GM12891 (cell line): Measurements from ENCODE around the gene DCDC1.

ENCODE experiments used
- DNase-seq: peaks from one replicate; pipeline ENCODE4 v3.0.0; 2011; ENCODE audit warnings: low spot score; ENCODE audit not compliant: insufficient read length
- FAIRE-seq: peaks from 2 replicates; lab custom pipeline; 2011; peaks lifted over from hg19 to GRCh38; lab: Jason Lieb, UNC
- PAX5 ChIP-seq: IDR thresholded peaks from 2 replicates; pipeline ENCODE4 v1.6.1; 2011; ENCODE audit warnings: low read length, moderate library complexity, mild to moderate bottlenecking; ENCODE audit not compliant: insufficient read depth, severe bottlenecking
- POLR2A ChIP-seq: IDR thresholded peaks from 2 replicates; pipeline ENCODE4 v1.6.1; 2011; ENCODE audit warnings: low read depth, low read length, control low read depth
- POLR2AphosphoS5 ChIP-seq: IDR thresholded peaks from 2 replicates; pipeline ENCODE4 v1.6.1; 2011; ENCODE audit warnings: low read depth, low read length, control low read depth
- POU2F2 ChIP-seq: IDR thresholded peaks from 2 replicates; pipeline ENCODE4 v1.6.1; 2011; ENCODE audit warnings: low read depth, mild to moderate bottlenecking, control low read depth, low read length, moderate library complexity
- SPI1 ChIP-seq: IDR thresholded peaks from 2 replicates; pipeline ENCODE4 v1.6.1; 2011; ENCODE audit warnings: low read depth, low read length, control low read depth
- TAF1 ChIP-seq: IDR thresholded peaks from 2 replicates; pipeline ENCODE4 v1.6.1; 2011; ENCODE audit warnings: low read depth, low read length, control low read depth

Gene DCDC1

GRCh38 chr11:31022080-31022479 is 347.5 kb downstream of the DCDC1 start:
- TF ChIP-seq TAF1 = no peak
- TF ChIP-seq POLR2AphosphoS5 = no peak
- TF ChIP-seq SPI1 = no peak
- no peak for TF ChIP-seq PAX5
- no peak for FAIRE-seq

GRCh38 chr11:31019786-31020185 is 349.8 kb downstream of the DCDC1 start:
- no peak for FAIRE-seq
- DNase-seq = no peak
- no peak for TF ChIP-seq POLR2A
- no peak for TF ChIP-seq TAF1
- no peak for TF ChIP-seq POU2F2
- no peak for TF ChIP-seq PAX5
- TF ChIP-seq POLR2AphosphoS5 = no peak
- no peak for TF ChIP-seq SPI1

More at GRCh38 chr11:31022080-31022479, 347.5 kb downstream of the DCDC1 start:
- DNase-seq = no peak

GRCh38 chr11:31005202-31005601 is 364.3 kb downstream of the DCDC1 start:
- DNase-seq (no peak), FAIRE-seq (no peak)

GRCh38 chr11:31001427-31001826 is 368.1 kb downstream of the DCDC1 start:
- FAIRE-seq (no peak), DNase-seq (no peak)
- TF ChIP-seq SPI1 (no peak), TAF1 (no peak), POLR2A (no peak), PAX5 (no peak), POLR2AphosphoS5 (no peak), POU2F2 (no peak)

More at GRCh38 chr11:31005202-31005601, 364.3 kb downstream of the DCDC1 start:
- TF ChIP-seq POLR2A (no peak), POLR2AphosphoS5 (no peak), SPI1 (no peak), PAX5 (no peak), TAF1 (no peak), POU2F2 (no peak)

- FAIRE-seq = no peak
- TF ChIP-seq POLR2AphosphoS5 (no peak), TAF1 (no peak), SPI1 (no peak), PAX5 (no peak), POU2F2 (no peak), POLR2A (no peak)
Observed at GRCh38 chr11:31000381-31000780, 369.2 kb downstream of the DCDC1 start.

GRCh38 chr11:30992513-30992849 is 377.1 kb downstream of the DCDC1 start:
- no peak for FAIRE-seq
- no peak for TF ChIP-seq SPI1
- no peak for TF ChIP-seq POU2F2
- TF ChIP-seq TAF1 = no peak
- no peak for TF ChIP-seq PAX5
- no peak for TF ChIP-seq POLR2AphosphoS5
- no peak for TF ChIP-seq POLR2A
- no peak for DNase-seq

More at GRCh38 chr11:31000381-31000780, 369.2 kb downstream of the DCDC1 start:
- no peak for DNase-seq

GRCh38 chr11:30991802-30992512 is 377.6 kb downstream of the DCDC1 start:
- DNase-seq = no peak
- FAIRE-seq = no peak
- TF ChIP-seq TAF1 = no peak

GRCh38 chr11:30991376-30991775 is 378.2 kb downstream of the DCDC1 start:
- FAIRE-seq (no peak), DNase-seq (no peak)
- TF ChIP-seq POLR2A = no peak
- no peak for TF ChIP-seq PAX5

GRCh38 chr11:30990625-30991296 is 378.8 kb downstream of the DCDC1 start:
- TF ChIP-seq PAX5 = no peak
- TF ChIP-seq SPI1 = no peak
- TF ChIP-seq POLR2A = no peak
- TF ChIP-seq POU2F2 = no peak
- TF ChIP-seq TAF1 = no peak
- TF ChIP-seq POLR2AphosphoS5 = no peak
- FAIRE-seq (no peak), DNase-seq (no peak)

GRCh38 chr11:30987819-30988218 is 381.7 kb downstream of the DCDC1 start:
- DNase-seq = no peak
- TF ChIP-seq POLR2AphosphoS5 (no peak), TAF1 (no peak), SPI1 (no peak), PAX5 (no peak), POLR2A (no peak), POU2F2 (no peak)
- FAIRE-seq = no peak
